HEK293 (cell line): ENCODE results near the gene PIGZ.
A peak's percentile ranks its signal among the peaks of the same experiment; 100 is the strongest.

ENCODE experiments used
- CTCF ChIA-PET: fragments of 350-600 bp; formaldehyde crosslinking; extraction: SDS; loops from one replicate; lab custom pipeline; 2021; ENCODE audit warnings: antibody characterized with exemption; lab: Yijun Ruan, JAX
- POLR2A ChIA-PET: fragments of 300-600 bp; formaldehyde crosslinking; extraction: SDS; loops from one replicate; lab custom pipeline; 2020; ENCODE audit warnings: antibody characterized with exemption, inconsistent platforms; lab: Yijun Ruan, JAX
- H3K27ac ChIP-seq: fragments of 200-500 bp; sonication (Bioruptor generic); 2 replicates; pipeline ENCODE4 v1.5.1; 2014; ENCODE audit warnings: low read depth, low read length, control low read depth, inconsistent platforms; ENCODE audit errors: extremely low read depth
- H3K36me3 ChIP-seq, 2 experiments: fragments of 200-500 bp in 1 of 2; sonication (Bioruptor generic) in 1 of 2; 1 replicate in 1 of 2; 2 replicates in 1 of 2; pipeline ENCODE4 v1.5.1; 2014 to 2017; ENCODE audit warnings: inconsistent platforms in 2 of 2, low read length in 2 of 2; ENCODE audit not compliant: control insufficient read depth in 2 of 2, insufficient read depth in 1 of 2
- H3K4me1 ChIP-seq: fragments of 200-500 bp; sonication (Bioruptor generic); 2 replicates; pipeline ENCODE4 v1.5.1; 2014; ENCODE audit warnings: mild to moderate bottlenecking, low read length, inconsistent platforms; ENCODE audit not compliant: control insufficient read depth, insufficient read depth
- H3K4me3 ChIP-seq: 2 replicates; pipeline ENCODE4 v1.5.1; 2011; ENCODE audit warnings: low read depth, mild to moderate bottlenecking, control low read depth, low read length, moderate library complexity
- H3K9me3 ChIP-seq: fragments of 200-500 bp; sonication (Bioruptor generic); 2 replicates; pipeline ENCODE4 v1.5.1; 2014; ENCODE audit warnings: low read depth, low read length, inconsistent platforms; ENCODE audit not compliant: control insufficient read depth, insufficient read depth
- EGR2 ChIP-seq: fragments of 450-650 bp; formaldehyde crosslinking; IDR thresholded peaks from 2 replicates; pipeline ENCODE4 v1.5.1; 2016; ENCODE audit warnings: low read depth, missing biosample characterization, missing genetic modification characterization
- GLIS1 ChIP-seq: fragments of 450-650 bp; formaldehyde crosslinking; IDR thresholded peaks from 2 replicates; pipeline ENCODE4 v1.5.1; 2016; ENCODE audit warnings: missing biosample characterization, missing genetic modification characterization
- KLF10 ChIP-seq: fragments of 450-650 bp; IDR thresholded peaks from 2 replicates; pipeline ENCODE4 v1.5.1; 2018; ENCODE audit warnings: missing biosample characterization, mild to moderate bottlenecking, missing genetic modification characterization
- SCRT2 ChIP-seq: fragments of 450-650 bp; formaldehyde crosslinking; IDR thresholded peaks from 2 replicates; pipeline ENCODE4 v1.5.1; 2016; ENCODE audit warnings: missing biosample characterization, missing genetic modification characterization
- ZBTB21 ChIP-seq: fragments of 450-650 bp; formaldehyde crosslinking; IDR thresholded peaks from 2 replicates; pipeline ENCODE4 v1.5.1; 2017; ENCODE audit warnings: missing biosample characterization, missing genetic modification characterization
- ZNF132 ChIP-seq: fragments of 450-650 bp; formaldehyde crosslinking; IDR thresholded peaks from 2 replicates; pipeline ENCODE4 v1.5.1; 2017; ENCODE audit warnings: missing biosample characterization, missing genetic modification characterization, borderline replicate concordance
- ZNF174 ChIP-seq: fragments of 450-650 bp; formaldehyde crosslinking; IDR thresholded peaks from 2 replicates; pipeline ENCODE4 v1.5.0; 2017; ENCODE audit warnings: missing biosample characterization, mild to moderate bottlenecking, missing genetic modification characterization
- ZNF214 ChIP-seq: fragments of 450-650 bp; formaldehyde crosslinking; IDR thresholded peaks from 2 replicates; pipeline ENCODE4 v1.5.1; 2017; ENCODE audit warnings: missing biosample characterization, mild to moderate bottlenecking, missing genetic modification characterization, borderline replicate concordance
- ZNF354C ChIP-seq: fragments of 450-650 bp; formaldehyde crosslinking; IDR thresholded peaks from 2 replicates; pipeline ENCODE4 v1.5.1; 2016; ENCODE audit warnings: missing biosample characterization, missing genetic modification characterization, low read depth, borderline replicate concordance
- ZNF37A ChIP-seq: fragments of 450-650 bp; IDR thresholded peaks from 2 replicates; pipeline ENCODE4 v1.5.1; 2018; ENCODE audit warnings: missing biosample characterization, missing genetic modification characterization
- ZNF48 ChIP-seq: fragments of 450-650 bp; formaldehyde crosslinking; IDR thresholded peaks from 2 replicates; pipeline ENCODE4 v1.5.1; 2016; ENCODE audit warnings: missing biosample characterization, missing genetic modification characterization
- ZNF600 ChIP-seq: fragments of 450-650 bp; formaldehyde crosslinking; IDR thresholded peaks from 2 replicates; pipeline ENCODE4 v1.5.1; 2016; ENCODE audit warnings: missing biosample characterization, missing genetic modification characterization
- ZNF791 ChIP-seq: fragments of 450-650 bp; formaldehyde crosslinking; IDR thresholded peaks from 2 replicates; pipeline ENCODE4 v1.5.1; 2016; ENCODE audit warnings: missing biosample characterization, missing genetic modification characterization
- ZXDB ChIP-seq: fragments of 450-650 bp; formaldehyde crosslinking; IDR thresholded peaks from 2 replicates; pipeline ENCODE4 v1.5.1; 2016; ENCODE audit warnings: missing biosample characterization, missing genetic modification characterization
- TF ChIP-seq, protein P1 (sequence below): fragments of 450-650 bp; formaldehyde crosslinking; IDR thresholded peaks from 2 replicates; pipeline ENCODE4 v1.5.1; 2016; ENCODE audit warnings: missing biosample characterization, missing genetic modification characterization
- TF ChIP-seq, protein P2 (sequence below): fragments of 450-650 bp; formaldehyde crosslinking; IDR thresholded peaks from 2 replicates; pipeline ENCODE4 v1.5.1; 2016; ENCODE audit warnings: missing biosample characterization, missing genetic modification characterization

The PIGZ gene

DNA sequence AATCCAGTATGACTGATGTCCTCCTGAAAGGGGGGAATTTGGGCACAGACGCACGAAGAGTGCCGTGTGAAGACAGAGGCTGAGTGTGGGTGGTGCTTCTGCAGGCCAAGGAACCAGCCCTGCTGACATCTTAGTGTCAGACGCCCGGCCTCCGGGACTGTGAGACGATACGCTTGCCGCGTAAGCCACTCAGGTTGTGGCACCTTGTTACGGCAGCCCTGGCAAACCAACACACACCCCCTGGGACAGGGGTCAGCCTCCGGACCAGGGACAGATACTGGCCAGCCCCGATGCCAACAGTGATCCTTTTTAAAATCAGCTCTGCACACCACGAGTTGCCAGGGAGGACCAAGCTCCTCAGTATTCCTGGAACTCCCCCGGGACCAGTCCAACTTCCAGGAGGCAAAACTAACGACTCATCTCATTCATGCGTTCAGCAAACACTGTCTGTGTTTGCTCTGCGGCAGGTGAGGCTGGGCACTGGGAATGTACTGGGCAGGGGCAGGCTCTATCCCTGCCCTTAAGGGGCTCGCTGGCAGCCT is 21.2 kb upstream of the PIGZ start:
- POLR2A ChIA-PET: no interaction called here
- H3K27ac ChIP-seq: no peak overlapping the region
- no peaks in the 10 kb centered on the region for H3K4me1 ChIP-seq
- no peak overlapping the region for H3K4me3 ChIP-seq
- H3K9me3 ChIP-seq: no peaks in the 10 kb centered on the region
- CTCF ChIA-PET: no interaction called here
- TF ChIP-seq GLIS1 (tag by site-specific recombination) (peak; percentile 46), ZNF600 (tag by site-specific recombination) (peak; percentile 50), ZNF791 (tag by site-specific recombination) (no peak)
- H3K36me3 ChIP-seq: no peaks in the 10 kb centered on the region

DNA sequence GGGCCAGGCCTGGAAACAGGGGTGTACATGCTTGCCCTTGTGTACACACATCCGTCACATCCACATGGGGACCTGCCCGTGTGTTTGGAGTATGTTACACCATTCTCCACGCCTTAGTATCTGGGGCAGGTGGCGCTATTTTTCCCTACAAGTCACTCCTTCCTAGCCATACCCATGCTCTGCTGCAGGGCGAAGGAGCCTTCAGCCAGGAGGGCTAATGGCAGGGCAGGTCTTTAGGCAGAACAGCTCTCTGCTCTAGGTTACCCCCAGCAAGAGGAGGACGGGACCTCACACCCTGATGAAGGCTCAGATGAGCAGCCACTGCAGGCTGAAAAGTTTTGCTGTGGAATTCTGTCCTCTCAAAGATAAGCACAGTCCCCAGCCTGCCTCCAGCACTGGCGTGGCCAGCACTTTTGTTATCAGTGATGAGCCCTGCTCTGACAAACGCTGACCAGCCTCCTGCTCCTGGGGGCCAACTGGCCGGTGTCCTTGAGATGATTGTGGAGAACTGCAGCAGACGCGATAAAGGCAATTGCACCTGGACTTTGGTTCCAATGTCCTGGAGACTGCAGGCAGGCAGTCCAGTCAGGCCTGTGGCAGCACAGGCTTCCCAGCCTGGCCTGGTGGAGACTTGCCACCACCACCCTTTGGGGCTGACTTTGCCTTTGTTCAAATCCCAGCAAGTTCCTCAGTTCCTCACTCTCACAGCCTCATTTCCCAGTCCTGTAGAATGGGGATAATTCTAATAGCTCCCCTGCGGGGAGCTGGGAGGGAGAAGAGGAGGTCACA is 19.8 kb upstream of the PIGZ start:
- Histone ChIP-seq H3K27ac (no peak overlapping the region), H3K4me1 (no peaks in the 10 kb centered on the region), H3K4me3 (no peak overlapping the region), H3K9me3 (no peaks in the 10 kb centered on the region), H3K36me3 (no peaks in the 10 kb centered on the region)
- TF ChIP-seq ZNF600 (tag by site-specific recombination): 0 out of 2 replicates have a peak, but pooled peaks have one; percentile 33
- TF ChIP-seq ZNF132 (tag by site-specific recombination): no peak
- TF ChIP-seq, protein P1, sequence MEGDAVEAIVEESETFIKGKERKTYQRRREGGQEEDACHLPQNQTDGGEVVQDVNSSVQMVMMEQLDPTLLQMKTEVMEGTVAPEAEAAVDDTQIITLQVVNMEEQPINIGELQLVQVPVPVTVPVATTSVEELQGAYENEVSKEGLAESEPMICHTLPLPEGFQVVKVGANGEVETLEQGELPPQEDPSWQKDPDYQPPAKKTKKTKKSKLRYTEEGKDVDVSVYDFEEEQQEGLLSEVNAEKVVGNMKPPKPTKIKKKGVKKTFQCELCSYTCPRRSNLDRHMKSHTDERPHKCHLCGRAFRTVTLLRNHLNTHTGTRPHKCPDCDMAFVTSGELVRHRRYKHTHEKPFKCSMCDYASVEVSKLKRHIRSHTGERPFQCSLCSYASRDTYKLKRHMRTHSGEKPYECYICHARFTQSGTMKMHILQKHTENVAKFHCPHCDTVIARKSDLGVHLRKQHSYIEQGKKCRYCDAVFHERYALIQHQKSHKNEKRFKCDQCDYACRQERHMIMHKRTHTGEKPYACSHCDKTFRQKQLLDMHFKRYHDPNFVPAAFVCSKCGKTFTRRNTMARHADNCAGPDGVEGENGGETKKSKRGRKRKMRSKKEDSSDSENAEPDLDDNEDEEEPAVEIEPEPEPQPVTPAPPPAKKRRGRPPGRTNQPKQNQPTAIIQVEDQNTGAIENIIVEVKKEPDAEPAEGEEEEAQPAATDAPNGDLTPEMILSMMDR (tag by site-specific recombination): 0 out of 2 replicates have a peak, but pooled peaks have one; percentile 30
- no peak for TF ChIP-seq ZBTB21 (tag by site-specific recombination)
- TF ChIP-seq ZNF48 (tag by site-specific recombination): no peak
- no peak for TF ChIP-seq ZNF214 (tag by site-specific recombination)
- no peak for TF ChIP-seq ZNF174 (tag by site-specific recombination)
- no peak for TF ChIP-seq ZNF37A (tag by site-specific recombination)
- TF ChIP-seq KLF10 (tag by site-specific recombination): no peak
- ChIA-PET CTCF (interaction anchor here (0.6 kb wide), 1 partner anchor 379 kb away, joined by 3 read pairs; no protein-coding TSS in a partner anchor), POLR2A (no interaction called here)

DNA sequence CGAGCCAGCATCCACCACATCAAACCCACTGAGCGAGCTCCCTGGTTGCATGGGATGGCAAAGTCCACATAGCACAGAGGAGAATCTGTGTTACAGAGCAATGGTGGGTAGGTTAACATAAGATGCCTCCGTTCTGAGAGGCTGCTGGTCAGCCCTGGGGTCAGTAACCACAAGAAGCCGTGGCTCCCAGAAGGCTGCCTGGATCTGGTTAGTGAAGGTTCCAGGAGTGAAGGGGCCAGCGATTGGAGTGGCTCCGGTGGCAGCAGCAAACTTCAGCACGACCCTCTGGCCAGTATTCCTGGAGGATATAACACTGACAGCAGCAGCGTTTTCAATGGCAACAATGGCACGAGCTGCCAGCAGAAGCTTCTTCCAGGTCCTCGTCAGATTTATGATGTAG is 18.4 kb upstream of the PIGZ start:
- no peak for TF ChIP-seq EGR2 (tag by site-specific recombination)
- TF ChIP-seq ZNF354C (tag by site-specific recombination): no peak
- TF ChIP-seq, protein P2, sequence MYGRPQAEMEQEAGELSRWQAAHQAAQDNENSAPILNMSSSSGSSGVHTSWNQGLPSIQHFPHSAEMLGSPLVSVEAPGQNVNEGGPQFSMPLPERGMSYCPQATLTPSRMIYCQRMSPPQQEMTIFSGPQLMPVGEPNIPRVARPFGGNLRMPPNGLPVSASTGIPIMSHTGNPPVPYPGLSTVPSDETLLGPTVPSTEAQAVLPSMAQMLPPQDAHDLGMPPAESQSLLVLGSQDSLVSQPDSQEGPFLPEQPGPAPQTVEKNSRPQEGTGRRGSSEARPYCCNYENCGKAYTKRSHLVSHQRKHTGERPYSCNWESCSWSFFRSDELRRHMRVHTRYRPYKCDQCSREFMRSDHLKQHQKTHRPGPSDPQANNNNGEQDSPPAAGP (tag by site-specific recombination): no peak
- TF ChIP-seq SCRT2 (tag by site-specific recombination): no peak
- no peak for TF ChIP-seq ZXDB (tag by site-specific recombination)
- Histone ChIP-seq H3K9me3 (no peaks in the 10 kb centered on the region), H3K27ac (no peak overlapping the region), H3K36me3 (no peaks in the 10 kb centered on the region), H3K4me1 (no peaks in the 10 kb centered on the region), H3K4me3 (no peak overlapping the region)
- ChIA-PET POLR2A (no interaction called here), CTCF (interaction anchor here (0.7 kb wide), 1 partner anchor 144 kb away, joined by 3 read pairs; no protein-coding TSS in a partner anchor)
